IMR-90 (cell line): ENCODE results near the gene SMU1. TPM values are rescaled to one million over a fixed set of nuclear protein-coding genes. Genes with fewer than 3 reads are reported as not detected.

Source experiments
- ATAC-seq: fragments of 200-7000 bp; cut with Tn5 transposase; 2 replicates; pipeline ENCODE4 v1.9.1; 2020; ENCODE audit warnings: low read depth, mild to moderate bottlenecking, moderate library complexity
- BruUV-seq: library from RNA; stranded (reverse); fragments of 400-500 nt; replicated peaks from 2 replicates; lab custom pipeline; 2021; lab: Mats Ljungman, UMichigan
- CTCF ChIA-PET: fragments of 300-600 bp; formaldehyde crosslinking; extraction: SDS; loops from one replicate; lab custom pipeline; 2021; ENCODE audit warnings: antibody characterized with exemption; lab: Yijun Ruan, JAX
- POLR2A ChIA-PET: fragments of 300-600 bp; sonication (Branson Sonifier 250); formaldehyde crosslinking; loops from one replicate; lab custom pipeline; 2022; ENCODE audit warnings: antibody characterized with exemption; ENCODE audit not compliant: unreplicated experiment; lab: Charles Lee
- DNase-seq: peaks from one replicate; pipeline ENCODE4 v3.0.0; 2013
- H2AFZ ChIP-seq: replicated peaks from 2 replicates; pipeline ENCODE3; 2013; ENCODE audit warnings: low read length, mild to moderate bottlenecking; ENCODE audit not compliant: poor library complexity
- H2AK5ac ChIP-seq: 2 replicates; pipeline ENCODE4 v1.6.1; 2013; ENCODE audit warnings: low read depth, low read length, inconsistent platforms
- H2AK9ac ChIP-seq: replicated peaks from 2 replicates; pipeline ENCODE3; 2013; ENCODE audit warnings: mild to moderate bottlenecking, low read depth, low read length, moderate library complexity; ENCODE audit not compliant: poor library complexity
- H2BK120ac ChIP-seq: 2 replicates; pipeline ENCODE4 v1.6.1; 2013; ENCODE audit warnings: low read depth, low read length, inconsistent platforms
- H2BK15ac ChIP-seq: 3 replicates; pipeline ENCODE4 v1.6.1; 2013; ENCODE audit warnings: low read depth, low read length, inconsistent platforms
- H2BK20ac ChIP-seq: 2 replicates; pipeline ENCODE4 v1.6.1; 2013; ENCODE audit warnings: low read depth, mild to moderate bottlenecking, inconsistent platforms, low read length, moderate library complexity
- H2BK5ac ChIP-seq: 2 replicates; pipeline ENCODE4 v1.6.1; 2013; ENCODE audit warnings: mild to moderate bottlenecking, low read depth, low read length, inconsistent platforms; ENCODE audit not compliant: poor library complexity, severe bottlenecking
- H3K14ac ChIP-seq: replicated peaks from 2 replicates; pipeline ENCODE4 v1.6.1; 2013; ENCODE audit warnings: low read depth, low read length, inconsistent platforms
- H3K18ac ChIP-seq: 2 replicates; pipeline ENCODE4 v1.6.1; 2013; ENCODE audit warnings: low read depth, low read length, control low read depth
- H3K23ac ChIP-seq: 2 replicates; pipeline ENCODE4 v1.6.1; 2013; ENCODE audit warnings: low read depth, low read length, inconsistent platforms
- H3K27ac ChIP-seq: 2 replicates; pipeline ENCODE4 v1.5.1; 2013; ENCODE audit warnings: mild to moderate bottlenecking, control low read depth, low read length; ENCODE audit not compliant: insufficient read depth
- H3K27me3 ChIP-seq: 2 replicates; pipeline ENCODE4 v1.6.1; 2013; ENCODE audit warnings: low read length; ENCODE audit not compliant: control insufficient read depth, insufficient read depth
- H3K36me3 ChIP-seq: 2 replicates; pipeline ENCODE4 v1.6.1; 2013; ENCODE audit warnings: low read length, mixed read lengths; ENCODE audit not compliant: control insufficient read depth, insufficient read depth
- H3K4ac ChIP-seq: 2 replicates; pipeline ENCODE4 v1.6.1; 2013; ENCODE audit warnings: low read depth, low read length, inconsistent platforms
- H3K4me1 ChIP-seq: 2 replicates; pipeline ENCODE4 v1.6.1; 2013; ENCODE audit warnings: low read length, mixed read lengths; ENCODE audit not compliant: control insufficient read depth, insufficient read depth
- H3K4me2 ChIP-seq: 2 replicates; pipeline ENCODE4 v1.6.1; 2013; ENCODE audit warnings: low read depth, mild to moderate bottlenecking, control low read depth, low read length, moderate library complexity
- H3K4me3 ChIP-seq: 2 replicates; pipeline ENCODE4 v1.5.1; 2013; ENCODE audit warnings: low read depth, mild to moderate bottlenecking, control low read depth, low read length, moderate library complexity; ENCODE audit not compliant: insufficient read depth
- H3K56ac ChIP-seq: 2 replicates; pipeline ENCODE4 v1.6.1; 2013; ENCODE audit warnings: low read length, inconsistent platforms; ENCODE audit not compliant: insufficient read depth; ENCODE audit errors: extremely low read depth
- H3K79me1 ChIP-seq, 2 experiments: 2 replicates each; pipeline ENCODE4 v1.6.1; 2013; ENCODE audit warnings: low read length in 2 of 2, inconsistent platforms in 1 of 2, low read depth in 1 of 2
- H3K9ac ChIP-seq: 2 replicates; pipeline ENCODE4 v1.6.1; 2013; ENCODE audit warnings: low read depth, low read length, control low read depth
- H3K9me1 ChIP-seq: 2 replicates; pipeline ENCODE4 v1.6.1; 2013; ENCODE audit warnings: low read length, inconsistent platforms; ENCODE audit not compliant: insufficient read depth
- H3K9me3 ChIP-seq: 2 replicates; pipeline ENCODE4 v1.6.1; 2013; ENCODE audit warnings: low read length; ENCODE audit not compliant: control insufficient read depth, insufficient read depth
- H4K20me1 ChIP-seq: 2 replicates; pipeline ENCODE4 v1.6.1; 2013; ENCODE audit warnings: low read length, inconsistent platforms; ENCODE audit not compliant: insufficient read depth
- H4K5ac ChIP-seq: 2 replicates; pipeline ENCODE4 v1.6.1; 2013; ENCODE audit warnings: mild to moderate bottlenecking, low read depth, low read length, control low read depth
- H4K8ac ChIP-seq, 2 experiments: 2 replicates each; pipeline ENCODE4 v1.6.1; 2013; ENCODE audit warnings: low read depth in 2 of 2, low read length in 2 of 2, control low read depth in 1 of 2, inconsistent platforms in 1 of 2
- H4K91ac ChIP-seq: 2 replicates; pipeline ENCODE4 v1.6.1; 2013; ENCODE audit warnings: low read depth, low read length, inconsistent platforms; ENCODE audit not compliant: insufficient read depth
- CHD1 ChIP-seq: IDR thresholded peaks from 2 replicates; pipeline ENCODE4 v1.6.1; 2012; ENCODE audit warnings: low read depth, low read length, improper control_type of control experiment
- MAFK ChIP-seq: IDR thresholded peaks from 2 replicates; pipeline ENCODE4 v1.6.1; 2012; ENCODE audit warnings: low read depth, low read length, improper control_type of control experiment
- POLR2A ChIP-seq: IDR thresholded peaks from 2 replicates; pipeline ENCODE4 v1.6.1; 2012; ENCODE audit warnings: mild to moderate bottlenecking, low read depth, low read length
- WGBS, 2 experiments: methylation state at CpG; one replicate each; pipeline versions ENCODE4 v1.1.5 to v1.1.7; 2013; ENCODE audit warnings: missing lambda C conversion rate in 2 of 2; ENCODE audit not compliant: insufficient read length in 1 of 2; ENCODE audit errors: extremely low coverage in 2 of 2; 5-methylcytosine and 5-hydroxymethylcytosine counted together
- dilution Hi-C: fragments of 300-500 bp; cut with HindIII; formaldehyde crosslinking; loops from one replicate; pipeline ENCODE4 v1.14.3; 2018; ENCODE audit warnings: low sequenced_read_pairs; ENCODE audit not compliant: unreplicated experiment
- in situ Hi-C: fragments of 300-500 bp; cut with MboI; formaldehyde crosslinking; loops from 3 replicates; pipeline ENCODE4 v1.14.3; 2019; ENCODE audit warnings: low sequenced_read_pairs, inconsistent platforms, mixed read lengths
- intact Hi-C: fragments of 100-400 bp; cut with micrococcal nuclease; formaldehyde crosslinking; loops from 2 replicates; pipeline ENCODE4 v1.10.0; 2022
- polyA plus RNA-seq, 3 experiments: library from polyadenylated mRNA; depleted of rRNA; stranded (reverse); fragments of >200 nt; gene quantifications; 2 replicates each; pipeline ENCODE4 v1.2.3, GENCODE V29; 2012; ENCODE audit warnings: low replicate concordance in 1 of 3
- total RNA-seq: library from RNA; depleted of rRNA; stranded (reverse); fragments of >200 nt; gene quantifications from 2 replicates; pipeline ENCODE4 v1.2.3, GENCODE V29; 2012

The SMU1 gene
- total and polyA plus RNA-seq, 2 of the 4 experiments (the other 2 are of a cell fraction), result 11.1 to 36.0 TPM

DNA sequence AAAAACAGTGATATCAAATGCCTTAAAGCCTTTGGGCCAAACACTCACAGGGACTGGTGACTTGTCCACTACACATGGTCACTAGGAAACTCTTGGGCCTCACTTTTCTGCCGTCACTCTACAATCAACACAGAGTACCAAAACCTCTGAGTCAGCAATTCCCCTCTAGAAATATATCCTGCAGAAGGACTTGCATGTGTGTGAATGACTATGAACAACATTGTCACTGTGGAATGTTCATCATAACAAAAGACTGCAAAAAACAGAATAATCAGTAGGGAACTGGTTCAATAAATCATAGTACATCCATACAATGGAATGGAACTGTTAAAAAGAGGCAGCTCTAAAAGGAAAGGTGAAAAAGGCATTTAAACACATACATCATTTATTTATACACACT, 44.1 kb upstream of the SMU1 start:
- no peak overlapping the region for H2BK15ac ChIP-seq
- no peak overlapping the region for H2AK5ac ChIP-seq
- no peak overlapping the region for H4K8ac ChIP-seq
- no peak overlapping the region for H2BK120ac ChIP-seq
- dilution Hi-C loops, result no loop called here
- no peak overlapping the region for H3K4me3 ChIP-seq
- no peak overlapping the region for H3K4ac ChIP-seq
- peaks cover 34 to 79% of the 10 kb centered on the region in 2 experiments for H3K79me1 ChIP-seq
- H3K23ac ChIP-seq, result no peak overlapping the region
- no CpG with 5 or more reads among the region's 1 CpG for WGBS, 2 experiments
- no peak overlapping the region for H2BK20ac ChIP-seq
- intact Hi-C loops, result no loop called here
- no peak overlapping the region for H4K5ac ChIP-seq
- no peaks in the 10 kb centered on the region for H3K27me3 ChIP-seq
- no peak overlapping the region for H2AK9ac ChIP-seq
- H3K9ac ChIP-seq, result no peak overlapping the region
- no peak overlapping the region for H3K18ac ChIP-seq
- peaks cover 13% of the 10 kb centered on the region for H3K9me1 ChIP-seq
- no peak overlapping the region for H3K4me2 ChIP-seq
- no peak overlapping the region for H3K27ac ChIP-seq
- ChIA-PET POLR2A (interaction anchor here (0.6 kb wide), 1 partner anchor 23 kb away, joined by 3 read pairs; no protein-coding TSS in a partner anchor), CTCF (no interaction called here)
- no peaks in the 10 kb centered on the region for H3K9me3 ChIP-seq
- H2AFZ ChIP-seq, result no peak overlapping the region
- peaks cover 23% of the 10 kb centered on the region for H3K36me3 ChIP-seq
- H3K14ac ChIP-seq, result no peak overlapping the region
- ATAC-seq (no peak), DNase-seq (no peak)
- H3K4me1 ChIP-seq, result peaks cover 12% of the 10 kb centered on the region
- no peak overlapping the region for H2BK5ac ChIP-seq
- H4K20me1 ChIP-seq, result peaks cover 13% of the 10 kb centered on the region; the same call in 1 of the 2 replicates
- no peak overlapping the region for H3K56ac ChIP-seq
- in situ Hi-C loops, result no loop called here
- no TSS peak for BruUV-seq
- H4K91ac ChIP-seq, result no peak overlapping the region
- TF ChIP-seq MAFK (peak; percentile 98), POLR2A (no peak), CHD1 (no peak)
